HUDEP-2 (cell line): ENCODE data around the gene GNAL.

Experiments
- DNase-seq, 76 experiments: peaks; one replicate each; lab custom pipeline; 2025; ENCODE audit not compliant: unreplicated experiment in 76 of 76; lab: John Stamatoyannopoulos, UW

GNAL gene

GRCh38 chr18:11801573-11801972 is 112.5 kb downstream of the GNAL start:
- DNase-seq, result no peak

GRCh38 chr18:11802158-11802557 is 113.1 kb downstream of the GNAL start:
- DNase-seq, result no peak

- DNase-seq, result no peak
Observed at GRCh38 chr18:11802586-11802985, 113.5 kb downstream of the GNAL start.

- DNase-seq, result no peak
Observed at GRCh38 chr18:11807233-11807632, 118.2 kb downstream of the GNAL start.

GRCh38 chr18:11808001-11808855 is 119.2 kb downstream of the GNAL start:
- no peak for DNase-seq

GRCh38 chr18:11809895-11810294 is 120.8 kb downstream of the GNAL start:
- no peak for DNase-seq

- no peak for DNase-seq
Observed at GRCh38 chr18:11810379-11810778, 121.3 kb downstream of the GNAL start.

- DNase-seq, result no peak
Observed at GRCh38 chr18:11811009-11811408, 121.9 kb downstream of the GNAL start.

GRCh38 chr18:11817229-11817628 is 128.2 kb downstream of the GNAL start:
- DNase-seq, result no peak

GRCh38 chr18:11818486-11819203 is 129.6 kb downstream of the GNAL start:
- DNase-seq, result no peak

GRCh38 chr18:11819938-11820337 is 130.9 kb downstream of the GNAL start:
- DNase-seq, result no peak

GRCh38 chr18:11820697-11821096 is 131.6 kb downstream of the GNAL start:
- DNase-seq, result no peak

GRCh38 chr18:11821208-11821607 is 132.1 kb downstream of the GNAL start:
- DNase-seq, result no peak

GRCh38 chr18:11821643-11822237 is 132.7 kb downstream of the GNAL start:
- no peak for DNase-seq

GRCh38 chr18:11823545-11823944 is 134.5 kb downstream of the GNAL start:
- no peak for DNase-seq

- peak in 8 of 76 experiments; percentile 0 to 11 (median 2) for DNase-seq
Observed at GRCh38 chr18:11826836-11827235, 137.8 kb downstream of the GNAL start.

GRCh38 chr18:11828786-11829432 is 139.8 kb downstream of the GNAL start:
- DNase-seq, result no peak

GRCh38 chr18:11830585-11830984 is 141.5 kb downstream of the GNAL start:
- no peak for DNase-seq

- no peak for DNase-seq
Observed at GRCh38 chr18:11831921-11832320, 142.9 kb downstream of the GNAL start.

- DNase-seq, result no peak
Observed at GRCh38 chr18:11834772-11835171, 145.7 kb downstream of the GNAL start.

- no peak for DNase-seq
Observed at GRCh38 chr18:11839556-11839955, 150.5 kb downstream of the GNAL start.
